ENCODE results near the gene PPP2R3A.

PPP2R3A gene

GRCh38 chr3:136038668-136039067 is 73.1 kb downstream of the PPP2R3A start:
- no peak for DNase-seq (ENCODE audit: low read depth, low spot score)
- no peak for TF ChIP-seq CTCF (IDR thresholded peaks at IDR 0.05; ENCODE audit: low read depth, low read length)
- in situ Hi-C loops (cut with HindIII; ENCODE audit: low sequenced_read_pairs): no loop called here
- H3K4me3 ChIP-seq (ENCODE audit: low read depth, low read length): no peak overlapping the region

- in situ Hi-C loops (cut with HindIII; ENCODE audit: low sequenced_read_pairs): no loop called here
- peak; percentile 64 for TF ChIP-seq CTCF (IDR thresholded peaks at IDR 0.05; ENCODE audit: low read depth, low read length)
- H3K4me3 ChIP-seq (ENCODE audit: low read depth, low read length): no peak overlapping the region
- DNase-seq (ENCODE audit: low read depth, low spot score): peak; percentile 77
These were observed 77.2 kb downstream of the PPP2R3A start for GRCh38 chr3:136042608-136043221.

GRCh38 chr3:136044980-136045745 is 79.6 kb downstream of the PPP2R3A start:
- no peak for TF ChIP-seq CTCF (IDR thresholded peaks at IDR 0.05; ENCODE audit: low read depth, low read length)
- DNase-seq (ENCODE audit: low read depth, low spot score): no peak
- no peak overlapping the region for H3K4me3 ChIP-seq (ENCODE audit: low read depth, low read length)
- in situ Hi-C loops (cut with HindIII; ENCODE audit: low sequenced_read_pairs): no loop called here

- DNase-seq (ENCODE audit: low read depth, low spot score): no peak
- in situ Hi-C loops (cut with HindIII; ENCODE audit: low sequenced_read_pairs): no loop called here
These were observed 82.5 kb downstream of the PPP2R3A start for GRCh38 chr3:136048068-136048467.

GRCh38 chr3:136050250-136050649 is 84.7 kb downstream of the PPP2R3A start:
- H3K4me3 ChIP-seq (ENCODE audit: low read depth, low read length): no peak overlapping the region
- DNase-seq (ENCODE audit: low read depth, low spot score): peak; percentile 22
- in situ Hi-C loops (cut with HindIII; ENCODE audit: low sequenced_read_pairs): no loop called here
- no peak for TF ChIP-seq CTCF (IDR thresholded peaks at IDR 0.05; ENCODE audit: low read depth, low read length)

More at GRCh38 chr3:136048068-136048467, 82.5 kb downstream of the PPP2R3A start:
- no peak overlapping the region for H3K4me3 ChIP-seq (ENCODE audit: low read depth, low read length)
- no peak for TF ChIP-seq CTCF (IDR thresholded peaks at IDR 0.05; ENCODE audit: low read depth, low read length)

GRCh38 chr3:136055491-136055890 is 90.0 kb downstream of the PPP2R3A start:
- in situ Hi-C loops (cut with HindIII; ENCODE audit: low sequenced_read_pairs): no loop called here
- DNase-seq (ENCODE audit: low read depth, low spot score): no peak
- no peak for TF ChIP-seq CTCF (IDR thresholded peaks at IDR 0.05; ENCODE audit: low read depth, low read length)
- H3K4me3 ChIP-seq (ENCODE audit: low read depth, low read length): no peak overlapping the region
